Stimulated activated CD8-positive, alpha-beta memory T cell treated with anti-CD3 and anti-CD28 coated beads, Interleukin-12 subunit alpha, Interleukin-12 subunit beta, amount 100 ng/mL, for 4 hours (primary cell): Measurements from ENCODE around the gene SKA1.
"Not testable (repeated sequence)": the region's sequence is repeated elsewhere in the genome, so short reads cannot be mapped to it uniquely, and the experiment has no call there.

Experiments used
- DNase-seq: peaks from one replicate; pipeline ENCODE4 v3.0.0-alpha.2; 2020; ENCODE audit warnings: low read depth

The SKA1 gene

DNA sequence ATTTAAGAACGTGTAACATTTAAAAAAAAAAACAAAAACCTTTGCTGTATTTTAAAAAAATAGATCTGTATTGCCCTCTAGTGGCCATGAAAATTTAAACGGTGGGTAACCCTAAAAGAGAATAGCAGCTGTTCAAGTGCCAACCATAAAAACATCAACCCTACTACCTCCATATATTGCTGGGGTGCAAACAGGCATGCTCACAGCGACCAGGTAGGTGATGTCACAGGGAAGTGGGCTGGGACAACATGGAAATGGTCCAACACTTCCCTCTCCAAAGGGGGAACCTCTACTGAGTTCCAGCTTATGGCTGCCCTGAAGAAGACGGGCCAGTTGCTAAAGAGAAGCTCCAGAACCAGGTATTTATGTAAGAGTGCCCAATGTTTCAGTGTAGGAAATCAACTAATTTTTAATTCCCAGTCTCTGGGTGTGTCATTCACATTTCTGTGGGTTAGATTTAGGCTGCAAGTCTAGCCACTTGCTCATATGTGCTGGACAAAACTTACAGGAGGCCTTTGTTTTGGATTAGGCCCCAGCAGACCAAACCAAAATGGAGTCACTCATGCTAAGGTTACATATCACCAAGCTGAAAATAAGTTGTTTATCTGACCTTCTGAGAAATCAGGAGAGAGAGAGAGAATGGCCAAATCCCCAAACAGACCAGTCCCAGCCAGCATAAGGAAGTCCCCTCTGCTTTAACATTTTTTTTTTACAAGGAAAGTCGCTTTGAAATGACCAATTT is 54.5 kb downstream of the SKA1 start:
- DNase-seq, result no peak

DNA sequence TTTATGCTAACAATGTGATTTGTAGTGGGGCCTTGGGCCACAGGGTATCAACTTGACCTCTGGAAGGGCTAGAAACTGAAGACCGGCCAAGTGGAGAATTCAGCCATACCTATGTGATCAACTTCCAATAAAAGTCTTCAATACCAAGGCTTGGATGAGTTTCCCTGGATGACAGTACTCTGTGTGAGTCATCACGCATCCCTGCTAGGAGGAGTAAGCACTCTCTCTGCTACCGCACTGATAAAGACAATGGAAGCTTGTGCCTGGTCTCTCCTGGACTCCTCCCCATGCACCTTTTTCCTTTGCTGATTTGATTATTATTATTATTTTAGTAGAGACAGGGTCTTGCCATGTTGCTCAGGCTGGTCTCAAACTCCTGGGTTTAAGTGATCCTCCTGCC is 58.1 kb downstream of the SKA1 start:
- no peak for DNase-seq

DNA sequence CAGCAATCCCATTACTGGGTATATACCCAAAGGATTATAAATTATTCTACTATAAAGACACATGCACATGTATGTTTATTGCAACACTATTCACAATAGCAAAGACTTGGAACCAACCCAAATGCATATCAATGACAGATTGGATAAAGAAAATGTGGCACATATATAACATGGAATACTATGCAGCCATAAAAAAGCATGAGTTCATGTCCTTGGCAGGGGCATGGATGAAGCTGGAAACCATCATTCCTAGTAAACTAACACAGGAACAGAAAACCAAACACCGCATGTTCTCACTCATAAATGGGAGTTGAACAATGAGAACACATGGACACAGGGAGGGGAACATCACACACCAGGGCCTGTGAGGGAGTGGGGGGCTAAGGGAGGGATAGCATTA is 61.9 kb downstream of the SKA1 start:
- not testable (repeated sequence) for DNase-seq

DNA sequence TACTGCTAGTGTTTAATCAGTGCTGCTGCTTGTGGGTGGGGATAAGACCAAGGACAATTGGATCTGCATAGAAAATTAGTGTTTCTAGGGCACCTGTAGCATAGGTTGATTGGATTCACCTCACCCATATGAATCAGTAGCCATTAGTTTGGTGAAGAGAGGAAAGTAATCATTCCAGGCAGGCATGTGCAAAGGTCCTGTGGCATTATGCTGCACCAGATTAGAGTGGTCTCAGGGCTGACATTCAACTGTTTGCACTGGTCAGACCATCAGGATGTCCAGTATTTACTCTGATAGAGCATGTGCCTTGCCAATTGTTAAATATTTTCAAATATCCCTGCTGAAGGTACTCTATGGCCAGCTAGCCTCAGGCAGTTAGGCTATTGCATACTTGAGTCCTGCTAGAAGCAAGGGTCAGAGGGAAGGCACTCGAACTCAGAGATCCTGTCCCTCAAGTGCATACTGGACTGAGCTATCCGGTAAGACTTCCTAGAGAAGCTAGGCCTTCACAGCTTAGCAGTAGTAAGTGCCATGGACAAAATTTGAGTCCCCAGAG is 64.7 kb downstream of the SKA1 start:
- DNase-seq, result no peak

DNA sequence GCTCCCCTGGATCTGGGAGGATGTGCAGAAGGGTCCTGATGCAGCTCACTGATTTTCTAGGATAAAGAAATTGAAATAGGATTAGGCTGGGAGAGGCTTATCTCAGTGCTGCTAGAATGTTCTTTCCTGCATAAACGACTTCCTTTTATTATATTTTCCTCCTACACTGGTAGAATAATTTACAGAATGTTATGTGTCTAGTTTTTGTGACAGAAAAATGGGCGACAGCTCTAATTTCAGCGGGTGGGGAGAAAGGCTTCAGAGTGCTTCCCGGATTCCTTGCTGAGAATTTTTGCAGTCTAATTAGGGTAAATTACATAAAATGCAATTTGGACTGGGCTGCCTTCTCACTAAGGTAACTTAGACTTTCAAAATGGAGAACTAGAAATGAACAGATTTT is 66.2 kb downstream of the SKA1 start:
- no peak for DNase-seq

DNA sequence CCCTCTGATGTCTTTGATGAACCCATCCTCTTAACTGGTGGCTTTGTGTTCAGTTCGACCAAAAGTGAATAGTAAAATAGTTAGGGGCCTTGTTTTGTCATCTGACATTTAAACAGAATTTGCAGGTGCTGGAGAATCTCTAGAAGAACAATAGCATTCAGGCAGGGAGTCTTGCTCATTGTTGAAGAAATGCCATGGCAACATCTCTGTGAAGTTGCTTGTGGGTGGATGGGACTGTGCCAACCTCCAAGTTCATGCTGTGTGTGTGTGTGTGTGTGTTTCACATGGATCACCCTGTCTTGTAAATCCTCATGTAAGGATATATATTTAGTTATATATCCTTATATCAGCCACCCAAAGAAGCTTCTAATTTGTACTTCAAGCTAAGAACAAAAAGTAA is 66.7 kb downstream of the SKA1 start:
- DNase-seq, result no peak
